K562 (cell line): ENCODE measurements around the gene NUP153. TPM values are rescaled to one million over a fixed set of nuclear protein-coding genes. Genes with fewer than 3 reads are reported as not detected.

ENCODE experiments used
- ARID2 ChIP-seq: fragments of 450-650 bp; IDR thresholded peaks from 2 replicates; pipeline ENCODE4 v1.6.1; 2017; ENCODE audit warnings: antibody characterized with exemption, mild to moderate bottlenecking
- ATF7 ChIP-seq: fragments of 450-650 bp; IDR thresholded peaks from 2 replicates; pipeline ENCODE4 v1.7.1; 2014; ENCODE audit warnings: mild to moderate bottlenecking, moderate library complexity
- BACH1 ChIP-seq: fragments of 200-800 bp; sonication (Bioruptor generic); IDR thresholded peaks from 2 replicates; pipeline ENCODE4 v1.6.1; 2016; ENCODE audit warnings: missing genetic modification characterization, missing compliant biosample characterization
- CHD1 ChIP-seq: fragments of 200-600 bp; sonication (generic); IDR thresholded peaks from one replicate; pipeline ENCODE4 v1.6.1; 2012; ENCODE audit warnings: mild to moderate bottlenecking, moderate library complexity, low read length, inconsistent platforms
- ESRRA ChIP-seq: fragments of 450-650 bp; IDR thresholded peaks from 2 replicates; pipeline ENCODE4 v1.6.1; 2014; ENCODE audit warnings: low read depth, mild to moderate bottlenecking, moderate library complexity, borderline replicate concordance
- FOXK2 ChIP-seq, 2 experiments: fragments of 450-650 bp; IDR thresholded peaks in 1 of 2; conservative IDR thresholded peaks in 1 of 2; 2 replicates each; pipeline ENCODE4 v1.6.1; 2016; ENCODE audit warnings: low read depth in 2 of 2, mild to moderate bottlenecking in 1 of 2
- MITF ChIP-seq: IDR thresholded peaks from 2 replicates; pipeline ENCODE4 v1.6.1; 2014; ENCODE audit warnings: antibody characterized with exemption
- PHF21A ChIP-seq: fragments of 450-650 bp; IDR thresholded peaks from 2 replicates; pipeline ENCODE4 v1.6.1; 2017; ENCODE audit warnings: low read depth, borderline replicate concordance
- RBM34 ChIP-seq: fragments of 200-400 bp; formaldehyde crosslinking; IDR thresholded peaks from 2 replicates; pipeline ENCODE4 v1.6.1; 2018; ENCODE audit warnings: low read length, borderline replicate concordance; ENCODE audit not compliant: insufficient read depth
- SMARCA4 ChIP-seq: fragments of 450-650 bp; IDR thresholded peaks from 2 replicates; pipeline ENCODE4 v1.6.1; 2016
- SRSF1 ChIP-seq: fragments of 200-400 bp; formaldehyde crosslinking; IDR thresholded peaks from 2 replicates; pipeline ENCODE4 v1.6.1; 2017; ENCODE audit warnings: mild to moderate bottlenecking, low read depth, low read length, moderate library complexity
- TBP ChIP-seq: optimal IDR thresholded peaks from 2 replicates; pipeline ENCODE3; 2011; ENCODE audit warnings: low read depth, low read length, improper control_type of control experiment
- TEAD1 ChIP-seq, 2 experiments: fragments of 450-650 bp in 1 of 2; sonication (generic) in 1 of 2; formaldehyde crosslinking; IDR thresholded peaks; 2 replicates each; pipeline versions ENCODE4 v1.4.0 to v1.8.0; 2020 to 2022; ENCODE audit warnings: mild to moderate bottlenecking in 2 of 2, missing genetic modification reagents in 1 of 2
- TFAM ChIP-seq: fragments of 250-450 bp; sonication (Bioruptor Pico); conservative IDR thresholded peaks from 2 replicates; pipeline ENCODE4 v1.5.0; 2021; ENCODE audit warnings: mild to moderate bottlenecking, moderate library complexity
- U2AF2 ChIP-seq: fragments of 200-400 bp; formaldehyde crosslinking; optimal IDR thresholded peaks from 2 replicates; pipeline ENCODE3; 2017; ENCODE audit warnings: low read depth, mild to moderate bottlenecking, low read length
- WHSC1 ChIP-seq: IDR thresholded peaks from one replicate; pipeline ENCODE4 v1.6.1; 2012; ENCODE audit warnings: low read length, control low read depth, inconsistent platforms
- YBX1 ChIP-seq: fragments of 450-650 bp; IDR thresholded peaks from 2 replicates; pipeline ENCODE4 v1.7.1; 2016; ENCODE audit warnings: mild to moderate bottlenecking
- ZNF124 ChIP-seq: sonication (generic); formaldehyde crosslinking; IDR thresholded peaks from 2 replicates; pipeline ENCODE4 v1.8.1; 2022; ENCODE audit warnings: missing genetic modification reagents
- ZNF133 ChIP-seq: fragments of 250-450 bp; sonication (Bioruptor Pico); IDR thresholded peaks from 2 replicates; pipeline ENCODE4 v1.4.0; 2020; ENCODE audit warnings: mild to moderate bottlenecking
- ZNF23 ChIP-seq: fragments of 250-450 bp; sonication (Bioruptor Pico); IDR thresholded peaks from 2 replicates; pipeline ENCODE4 v1.4.0; 2020; ENCODE audit warnings: mild to moderate bottlenecking
- ZNF436 ChIP-seq: fragments of 250-450, 450-650 bp; sonication (Bioruptor Pico); formaldehyde crosslinking; IDR thresholded peaks from 2 replicates; pipeline ENCODE4 v1.7.0; 2020; ENCODE audit warnings: mild to moderate bottlenecking
- polyA plus RNA-seq, 8 experiments: library from polyadenylated mRNA; depleted of rRNA in 4 of 8; stranded (reverse) in 5 of 8; unstranded in 3 of 8; fragments of >200 nt; fragmentation: Nextera tagmentation in 2 of 8; fragmentation: Illumina TruSeq in 1 of 8; extraction: Ambion mirVana in 2 of 8; extraction: Trizol in 1 of 8; gene quantifications; 2 replicates each; pipeline versions ENCODE4 v1.2.1 to v1.2.3, GENCODE V29; 2011 to 2014; ENCODE audit warnings: inconsistent platforms in 1 of 8, missing spikeins in 1 of 8
- total RNA-seq, 7 experiments: library from RNA; depleted of rRNA in 6 of 7; stranded (reverse); fragments of >200 nt in 6 of 7; fragmentation: Illumina TruSeq in 2 of 7; extraction: Trizol in 2 of 7; gene quantifications; 2 replicates each; pipeline versions ENCODE4 v1.2.1 to v1.2.3, GENCODE V29; 2011 to 2021; ENCODE audit warnings: low replicate concordance in 1 of 7
- TF ChIP-seq, protein P1 (sequence below), 2 experiments: fragments of 450-650 bp in 1 of 2; sonication (generic) in 1 of 2; formaldehyde crosslinking in 1 of 2; IDR thresholded peaks in 1 of 2; conservative IDR thresholded peaks in 1 of 2; 2 replicates each; pipeline versions ENCODE4 v1.6.1 to v1.8.1; 2016 to 2023; ENCODE audit warnings: mild to moderate bottlenecking in 2 of 2, moderate library complexity in 2 of 2, inconsistent platforms in 1 of 2, missing genetic modification reagents in 1 of 2
- TF ChIP-seq, protein P2 (sequence below): fragments of 250-450 bp; sonication (Bioruptor Pico); IDR thresholded peaks from 2 replicates; pipeline ENCODE4 v1.6.1; 2021; ENCODE audit warnings: mild to moderate bottlenecking
- TF ChIP-seq, protein P3 (sequence below): fragments of 250-450 bp; sonication (Bioruptor Pico); IDR thresholded peaks from 2 replicates; pipeline ENCODE4 v1.4.0; 2020; ENCODE audit warnings: mild to moderate bottlenecking
- TF ChIP-seq, protein P4 (sequence below): fragments of 250-450 bp; sonication (Bioruptor Pico); IDR thresholded peaks from 2 replicates; pipeline ENCODE4 v1.8.0; 2022; ENCODE audit warnings: inconsistent platforms

NUP153 gene
- total and polyA plus RNA-seq, 9 of the 15 experiments (the other 6 are each of a cell fraction or from before 2014, with no cell fraction given): 21.9 to 110 (median 84.8) TPM

DNA sequence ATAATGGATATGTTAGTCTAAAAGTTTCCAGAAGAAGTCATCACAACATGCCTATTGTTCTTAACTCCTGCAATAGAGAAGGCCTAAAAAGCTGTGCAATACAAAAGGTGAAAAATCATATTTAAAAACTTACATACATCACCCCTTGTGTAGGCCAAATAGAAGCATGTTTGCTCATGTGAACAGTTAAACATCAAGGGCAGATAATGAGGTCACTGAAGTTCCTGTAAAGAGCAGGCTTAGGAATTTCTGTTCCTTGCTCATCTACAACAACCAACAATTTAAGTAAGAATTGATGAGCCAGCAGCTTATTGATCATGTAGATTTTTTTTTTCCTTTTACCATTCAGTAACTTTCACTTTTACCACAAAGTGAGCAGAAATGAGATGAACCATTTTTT is 7.5 kb upstream of the NUP153 start (continued):
- TF ChIP-seq SMARCA4: no peak; the same call in 1 of the 2 replicates
- no peak for TF ChIP-seq MITF
- TF ChIP-seq TFAM (CRISPR knock-in tag): no peak
- TF ChIP-seq ZNF23 (CRISPR knock-in tag): no peak
- no peak for TF ChIP-seq YBX1
- no peak for TF ChIP-seq SRSF1
- TF ChIP-seq, protein P1, sequence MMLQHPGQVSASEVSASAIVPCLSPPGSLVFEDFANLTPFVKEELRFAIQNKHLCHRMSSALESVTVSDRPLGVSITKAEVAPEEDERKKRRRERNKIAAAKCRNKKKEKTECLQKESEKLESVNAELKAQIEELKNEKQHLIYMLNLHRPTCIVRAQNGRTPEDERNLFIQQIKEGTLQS (IDR thresholded peaks at IDR 0.05): peak; percentile 49
- TF ChIP-seq, protein P1 (CRISPR knock-in tag; conservative IDR thresholded peaks at IDR 0.05): no peak
- TF ChIP-seq ESRRA: 0 out of 2 replicates have a peak, but pooled peaks have one; percentile 33
- no peak for TF ChIP-seq ZNF124 (CRISPR knock-in tag)
- TF ChIP-seq U2AF2: no peak
- no peak for TF ChIP-seq TEAD1 (CRISPR knock-in tag; IDR thresholded peaks at IDR 0.05)
- TF ChIP-seq TBP: no peak
- TF ChIP-seq WHSC1: no peak
- peak; percentile 36 to 38; a peak in 2 of 4 replicates for TF ChIP-seq FOXK2 (conservative IDR thresholded peaks at IDR 0.05 in 1 of 2, IDR thresholded peaks at IDR 0.05 in 1 of 2; ENCODE audit: low read depth in 2 of 2)
- TF ChIP-seq, protein P2, sequence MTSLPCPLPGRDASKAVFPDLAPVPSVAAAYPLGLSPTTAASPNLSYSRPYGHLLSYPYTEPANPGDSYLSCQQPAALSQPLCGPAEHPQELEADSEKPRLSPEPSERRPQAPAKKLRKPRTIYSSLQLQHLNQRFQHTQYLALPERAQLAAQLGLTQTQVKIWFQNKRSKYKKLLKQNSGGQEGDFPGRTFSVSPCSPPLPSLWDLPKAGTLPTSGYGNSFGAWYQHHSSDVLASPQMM: no peak
- no peak for TF ChIP-seq ARID2
- no peak for TF ChIP-seq ZNF436
- TF ChIP-seq, protein P3, sequence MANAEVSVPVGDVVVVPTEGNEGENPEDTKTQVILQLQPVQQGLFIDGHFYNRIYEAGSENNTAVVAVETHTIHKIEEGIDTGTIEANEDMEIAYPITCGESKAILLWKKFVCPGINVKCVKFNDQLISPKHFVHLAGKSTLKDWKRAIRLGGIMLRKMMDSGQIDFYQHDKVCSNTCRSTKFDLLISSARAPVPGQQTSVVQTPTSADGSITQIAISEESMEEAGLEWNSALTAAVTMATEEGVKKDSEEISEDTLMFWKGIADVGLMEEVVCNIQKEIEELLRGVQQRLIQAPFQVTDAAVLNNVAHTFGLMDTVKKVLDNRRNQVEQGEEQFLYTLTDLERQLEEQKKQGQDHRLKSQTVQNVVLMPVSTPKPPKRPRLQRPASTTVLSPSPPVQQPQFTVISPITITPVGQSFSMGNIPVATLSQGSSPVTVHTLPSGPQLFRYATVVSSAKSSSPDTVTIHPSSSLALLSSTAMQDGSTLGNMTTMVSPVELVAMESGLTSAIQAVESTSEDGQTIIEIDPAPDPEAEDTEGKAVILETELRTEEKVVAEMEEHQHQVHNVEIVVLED (CRISPR knock-in tag): no peak
- TF ChIP-seq ATF7: peak; percentile 62
- no peak for TF ChIP-seq ZNF133 (CRISPR knock-in tag)
- no peak for TF ChIP-seq BACH1 (tag)
- no peak for TF ChIP-seq PHF21A
- TF ChIP-seq, protein P4, sequence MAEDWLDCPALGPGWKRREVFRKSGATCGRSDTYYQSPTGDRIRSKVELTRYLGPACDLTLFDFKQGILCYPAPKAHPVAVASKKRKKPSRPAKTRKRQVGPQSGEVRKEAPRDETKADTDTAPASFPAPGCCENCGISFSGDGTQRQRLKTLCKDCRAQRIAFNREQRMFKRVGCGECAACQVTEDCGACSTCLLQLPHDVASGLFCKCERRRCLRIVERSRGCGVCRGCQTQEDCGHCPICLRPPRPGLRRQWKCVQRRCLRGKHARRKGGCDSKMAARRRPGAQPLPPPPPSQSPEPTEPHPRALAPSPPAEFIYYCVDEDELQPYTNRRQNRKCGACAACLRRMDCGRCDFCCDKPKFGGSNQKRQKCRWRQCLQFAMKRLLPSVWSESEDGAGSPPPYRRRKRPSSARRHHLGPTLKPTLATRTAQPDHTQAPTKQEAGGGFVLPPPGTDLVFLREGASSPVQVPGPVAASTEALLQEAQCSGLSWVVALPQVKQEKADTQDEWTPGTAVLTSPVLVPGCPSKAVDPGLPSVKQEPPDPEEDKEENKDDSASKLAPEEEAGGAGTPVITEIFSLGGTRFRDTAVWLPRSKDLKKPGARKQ (CRISPR knock-in tag): no peak
- TF ChIP-seq CHD1: no peak
- no peak for TF ChIP-seq RBM34
